GM21786 (cell line): Measurements from ENCODE around the gene YLPM1.
A peak's percentile ranks its signal among the peaks of the same experiment; 100 is the strongest.
"Not testable (repeated sequence)": the region's sequence is repeated elsewhere in the genome, so short reads cannot be mapped to it uniquely, and the experiment has no call there.

Experiments
- ATAC-seq: cut with Tn5 transposase; IDR thresholded peaks from one replicate; pipeline ENCODE4 v1.9.1; 2021; ENCODE audit not compliant: unreplicated experiment

YLPM1 gene

GRCh38 chr14:74762917-74763802 is at the start of gene YLPM1:
TSS of gene YLPM1 (plus strand) at chr14:74763316. CDS start at chr14:74763490, 174 bp downstream.
- peak; percentile 92 for ATAC-seq

- no peak for ATAC-seq
Measured at GRCh38 chr14:74713395-74713735, 49.8 kb upstream of the YLPM1 start.

GRCh38 chr14:74720526-74720925 is 42.6 kb upstream of the YLPM1 start:
- ATAC-seq: no peak

- ATAC-seq: no peak
Measured at GRCh38 chr14:74723134-74723533, 40.0 kb upstream of the YLPM1 start.

- ATAC-seq: no peak
Measured at GRCh38 chr14:74732387-74732786, 30.7 kb upstream of the YLPM1 start.

GRCh38 chr14:74733221-74733620 is 29.9 kb upstream of the YLPM1 start:
- no peak for ATAC-seq

GRCh38 chr14:74735125-74735524 is 28.0 kb upstream of the YLPM1 start:
- ATAC-seq: no peak

- ATAC-seq: no peak
Measured at GRCh38 chr14:74737753-74738325, 25.3 kb upstream of the YLPM1 start.

GRCh38 chr14:74739293-74740030 is 23.7 kb upstream of the YLPM1 start:
- ATAC-seq: no peak

- no peak for ATAC-seq
Measured at GRCh38 chr14:74747237-74747636, 15.9 kb upstream of the YLPM1 start.

GRCh38 chr14:74754157-74754556 is 9.0 kb upstream of the YLPM1 start:
- no peak for ATAC-seq

- ATAC-seq: no peak
Measured at GRCh38 chr14:74754899-74755298, 8.2 kb upstream of the YLPM1 start.

- no peak for ATAC-seq
Measured at GRCh38 chr14:74756326-74756725, 6.8 kb upstream of the YLPM1 start.

- not testable (repeated sequence) for ATAC-seq
Measured at GRCh38 chr14:74758505-74758904, 4.6 kb upstream of the YLPM1 start.

- ATAC-seq: no peak
Measured at GRCh38 chr14:74763803-74764531, 851 bp downstream of the YLPM1 start.

GRCh38 chr14:74765721-74766120 is 2.6 kb downstream of the YLPM1 start:
- no peak for ATAC-seq

- no peak for ATAC-seq
Measured at GRCh38 chr14:74771399-74771798, 8.3 kb downstream of the YLPM1 start.

GRCh38 chr14:74784634-74785033 is 21.5 kb downstream of the YLPM1 start:
- no peak for ATAC-seq

- ATAC-seq: no peak
Measured at GRCh38 chr14:74785056-74785613, 22.0 kb downstream of the YLPM1 start.

- ATAC-seq: no peak
Measured at GRCh38 chr14:74786796-74787315, 23.7 kb downstream of the YLPM1 start.
